GM18526 (cell line): Measurements from ENCODE around the gene PAK5.

Source experiments
- POLR2A ChIP-seq: IDR thresholded peaks from 3 replicates; pipeline ENCODE4 v1.6.1; 2011; ENCODE audit not compliant: insufficient read length; ENCODE audit errors: extremely low read depth

PAK5 gene

GRCh38 chr20:9810738-9811137, 28.1 kb downstream of the PAK5 start:
- TF ChIP-seq POLR2A, result no peak

- TF ChIP-seq POLR2A, result no peak
These were observed 29.6 kb downstream of the PAK5 start for GRCh38 chr20:9809271-9809670.

GRCh38 chr20:9808166-9808565, 30.7 kb downstream of the PAK5 start:
- no peak for TF ChIP-seq POLR2A

GRCh38 chr20:9807136-9807535, 31.7 kb downstream of the PAK5 start:
- TF ChIP-seq POLR2A, result no peak

- no peak for TF ChIP-seq POLR2A
These were observed 38.5 kb downstream of the PAK5 start for GRCh38 chr20:9800421-9800820.

GRCh38 chr20:9794831-9795230, 44.0 kb downstream of the PAK5 start:
- TF ChIP-seq POLR2A, result no peak

- no peak for TF ChIP-seq POLR2A
These were observed 46.2 kb downstream of the PAK5 start for GRCh38 chr20:9792674-9793073.

GRCh38 chr20:9789131-9789530, 49.7 kb downstream of the PAK5 start:
- TF ChIP-seq POLR2A, result no peak

- no peak for TF ChIP-seq POLR2A
These were observed 63.7 kb downstream of the PAK5 start for GRCh38 chr20:9775176-9775575.

GRCh38 chr20:9769954-9770353, 68.9 kb downstream of the PAK5 start:
- TF ChIP-seq POLR2A, result no peak

- no peak for TF ChIP-seq POLR2A
These were observed 77.4 kb downstream of the PAK5 start for GRCh38 chr20:9761476-9761875.

GRCh38 chr20:9759392-9759791, 79.5 kb downstream of the PAK5 start:
- TF ChIP-seq POLR2A, result no peak

- TF ChIP-seq POLR2A, result no peak
These were observed 80.1 kb downstream of the PAK5 start for GRCh38 chr20:9758752-9759151.

- no peak for TF ChIP-seq POLR2A
These were observed 82.2 kb downstream of the PAK5 start for GRCh38 chr20:9756660-9757059.

GRCh38 chr20:9755301-9755700, 83.6 kb downstream of the PAK5 start:
- TF ChIP-seq POLR2A, result no peak

- TF ChIP-seq POLR2A, result no peak
These were observed 94.3 kb downstream of the PAK5 start for GRCh38 chr20:9744551-9744950.

GRCh38 chr20:9743871-9744270, 95.0 kb downstream of the PAK5 start:
- TF ChIP-seq POLR2A, result no peak

GRCh38 chr20:9742821-9743220, 96.1 kb downstream of the PAK5 start:
- TF ChIP-seq POLR2A, result no peak
